Frontal cortex (tissue), 4 donors: ENCODE measurements around the gene LYPD4. TPM values are rescaled to one million over a fixed set of nuclear protein-coding genes. Genes with fewer than 3 reads are reported as not detected.
"Not testable (repeated sequence)": the region's sequence is repeated elsewhere in the genome, so short reads cannot be mapped to it uniquely, and the experiment has no call there.

Source experiments
- DNase-seq, 2 donors: peaks; one replicate each; pipeline ENCODE4 v3.0.0; 2012; ENCODE audit warnings: low spot score in 2 of 2
- FAIRE-seq: peaks from 2 replicates; lab custom pipeline; 2012; peaks lifted over from hg19 to GRCh38; lab: Jason Lieb, UNC
- small RNA-seq: library from RNA; depleted of rRNA; stranded (forward); fragments of <200 nt; gene quantifications from one replicate; pipeline ENCODE3, GENCODE V24; 2014
- total RNA-seq: library from RNA; depleted of rRNA; stranded (reverse); fragments of >200 nt; gene quantifications from one replicate; pipeline ENCODE4 v1.2.3, GENCODE V29; 2014
- donor health status: control.
- donor health status: control.
- donor health status: control.

LYPD4 gene
- total RNA-seq, 1 donor from 2014 or later = not detected

DNA sequence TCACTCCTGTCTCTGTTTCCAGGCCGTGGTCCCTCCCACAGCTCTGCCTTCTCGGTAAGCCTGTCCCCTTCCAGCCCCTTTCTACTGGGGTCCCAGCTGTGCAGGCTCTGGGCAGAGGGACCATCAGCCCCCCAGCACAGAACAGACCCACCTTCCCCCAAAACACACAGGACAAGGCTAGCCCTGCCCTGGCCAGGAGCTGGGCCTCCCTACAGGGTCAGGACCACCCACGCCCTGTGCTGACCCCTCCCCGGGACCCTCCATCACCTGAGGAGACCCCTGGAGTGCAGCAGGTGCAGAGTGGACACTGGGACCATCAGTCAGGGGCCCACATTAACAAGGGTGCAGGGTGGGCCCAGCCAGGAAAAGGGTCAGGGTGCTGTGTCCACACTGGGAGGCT is 34.2 kb downstream of the LYPD4 start:
- no peak for DNase-seq
- FAIRE-seq = no peak

- no peak for FAIRE-seq
- DNase-seq = no peak
Measured at GRCh38 chr19:41808663-41809566, 35.6 kb downstream of the LYPD4 start.

- no peak for FAIRE-seq
- DNase-seq = no peak
Measured at GRCh38 chr19:41807176-41807575, 37.3 kb downstream of the LYPD4 start.

DNA sequence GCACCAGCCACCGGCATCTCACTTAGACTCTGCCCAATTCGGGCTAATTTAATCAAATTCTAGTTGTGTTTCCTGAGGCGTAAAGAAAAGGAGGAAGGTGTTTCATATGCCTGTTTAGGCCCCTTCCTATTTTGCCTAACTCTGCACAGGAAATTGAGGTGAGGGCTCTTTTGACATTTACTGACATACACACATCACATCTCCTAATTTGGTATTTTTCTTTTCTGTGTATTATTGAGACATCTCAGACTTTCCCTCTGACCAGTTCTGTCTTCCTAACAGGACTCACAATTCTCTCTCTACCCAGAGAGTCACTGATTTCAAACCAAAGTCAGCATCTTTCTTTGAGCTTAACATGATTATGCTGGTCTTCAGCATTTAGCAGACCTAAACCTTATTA is 40.1 kb downstream of the LYPD4 start:
- DNase-seq (no peak), FAIRE-seq (no peak)

- FAIRE-seq (no peak), DNase-seq (no peak)
Measured at GRCh38 chr19:41802770-41803169, 41.7 kb downstream of the LYPD4 start.

DNA sequence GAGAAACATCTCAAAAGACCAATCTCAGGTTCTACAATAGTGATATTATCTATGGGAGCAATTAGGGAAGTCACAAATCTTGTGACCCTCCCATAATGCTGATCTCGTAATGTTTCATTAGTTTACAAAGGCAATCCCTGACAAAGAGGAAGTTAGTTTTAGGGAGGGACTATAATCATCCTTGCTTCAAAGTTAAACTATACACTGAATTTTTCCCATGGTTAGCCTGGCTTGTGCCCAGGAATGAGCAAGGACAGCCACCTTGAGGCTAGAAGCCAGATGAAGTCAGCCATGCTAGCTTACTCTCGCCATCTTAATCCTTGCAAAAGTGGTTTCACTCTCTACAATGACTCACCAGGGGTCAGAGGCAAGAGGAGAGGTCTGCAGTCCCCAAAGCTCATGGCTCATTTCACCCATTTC is 42.7 kb downstream of the LYPD4 start:
- FAIRE-seq = no peak
- DNase-seq = no peak

- DNase-seq (no peak), FAIRE-seq (no peak)
Measured at GRCh38 chr19:41801031-41801430, 43.5 kb downstream of the LYPD4 start.

- FAIRE-seq = no peak
- no peak for DNase-seq
Measured at GRCh38 chr19:41799444-41800000, 45.0 kb downstream of the LYPD4 start.

DNA sequence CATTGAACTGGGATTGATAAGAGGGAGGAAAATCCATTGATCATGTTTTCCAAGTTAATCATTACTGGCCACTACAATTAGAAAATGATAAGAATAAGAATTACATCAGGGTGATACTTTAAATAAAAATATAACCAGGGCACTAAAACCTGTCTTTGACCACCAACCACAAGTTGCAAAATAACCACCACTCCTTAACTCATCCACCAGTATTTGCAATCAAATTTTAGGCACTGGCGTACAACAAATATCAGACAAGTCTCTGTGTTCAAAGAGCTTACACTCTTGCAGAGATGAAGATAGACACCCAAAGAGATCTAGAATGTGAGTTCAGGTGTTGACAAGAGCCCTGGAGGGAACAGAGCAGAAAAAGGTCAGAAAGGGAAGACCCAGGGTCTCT is 47.6 kb downstream of the LYPD4 start:
- DNase-seq = no peak
- FAIRE-seq = no peak

- FAIRE-seq (no peak), DNase-seq (no peak)
Measured at GRCh38 chr19:41796362-41796761, 48.1 kb downstream of the LYPD4 start, which contains the start of gene CEACAM3. Gene CEACAM3 (plus strand): TSS chr19:41796587. CDS start chr19:41796678, 91 bp downstream.

GRCh38 chr19:41795031-41795461 is 49.4 kb downstream of the LYPD4 start:
- no peak for DNase-seq

GRCh38 chr19:41793414-41793727 is 51.1 kb downstream of the LYPD4 start:
- DNase-seq (no peak), FAIRE-seq (no peak)

More at GRCh38 chr19:41795031-41795461, 49.4 kb downstream of the LYPD4 start:
- FAIRE-seq = no peak

GRCh38 chr19:41792513-41793413 is 51.7 kb downstream of the LYPD4 start:
- no peak for FAIRE-seq
- DNase-seq = no peak

GRCh38 chr19:41789053-41789452 is 55.4 kb downstream of the LYPD4 start:
- DNase-seq, FAIRE-seq: not testable (repeated sequence)

DNA sequence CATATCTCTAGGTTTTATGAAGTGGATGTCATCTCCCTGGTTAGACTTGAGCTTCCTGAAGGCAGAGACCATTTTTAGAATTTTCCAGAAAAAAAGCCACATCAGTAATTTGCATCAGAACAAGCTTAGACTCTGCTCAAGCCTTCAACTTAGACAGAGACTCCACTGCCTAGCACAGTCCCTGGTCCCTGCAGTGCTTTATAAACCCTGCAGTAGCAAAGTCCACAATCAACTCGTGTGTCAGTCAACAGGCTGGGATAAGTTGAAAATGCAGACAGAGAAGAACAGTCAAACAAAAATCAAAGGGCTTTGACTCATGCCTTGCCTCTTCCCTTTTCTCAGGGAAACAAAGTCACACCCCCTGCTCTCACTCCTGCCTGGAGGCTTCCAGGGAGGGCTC is 56.0 kb downstream of the LYPD4 start:
- FAIRE-seq, DNase-seq: not testable (repeated sequence)

Small RNA genes within 50 kb of the gene (small RNA-seq; reads per million reads assigned to genes)
- not detected for gene MIR6797

Other genes with a start within 250 kb of the LYPD4 start
- not detected for gene CEACAM4, start 217.6 kb downstream of the LYPD4 start, total RNA-seq
- not detected for gene CEACAM7, start 156.4 kb downstream of the LYPD4 start, total RNA-seq
- not detected for gene CEACAM5, start 136.1 kb downstream of the LYPD4 start, total RNA-seq
- not detected for gene CEACAM6, start 89.2 kb downstream of the LYPD4 start, total RNA-seq
- gene CEACAM3, start 48.1 kb downstream of the LYPD4 start, total RNA-seq = not detected
- not detected for gene DMRTC2, start 359 bp upstream of the LYPD4 start, total RNA-seq
- gene RPS19, start 15.6 kb upstream of the LYPD4 start, total RNA-seq = 395 TPM
- gene CD79A, start 32.6 kb upstream of the LYPD4 start, total RNA-seq = not detected
- gene ARHGEF1, start 38.5 kb upstream of the LYPD4 start, total RNA-seq = 10.2 TPM
- gene ERFL, start 83.8 kb upstream of the LYPD4 start, total RNA-seq = not detected
- 90.9 TPM for gene RABAC1, start 114.6 kb upstream of the LYPD4 start, total RNA-seq
- 149 TPM for gene ATP1A3, start 149.5 kb upstream of the LYPD4 start, total RNA-seq
- gene GRIK5, start 225.5 kb upstream of the LYPD4 start, total RNA-seq = 13.9 TPM
- 13.5 TPM for gene ZNF574, start 231.5 kb upstream of the LYPD4 start, total RNA-seq